ENCODE measurements around the gene ZBTB21.
A peak's percentile ranks its signal among the peaks of the same experiment; 100 is the strongest.

Gene ZBTB21
- long read RNA-seq, donor 1, full-length matches to known transcripts: 2 of 2 reads
- long read RNA-seq, donor 1, partial matches to known transcripts: 0 of 2 reads
- long read RNA-seq, donor 1, other reads (novel, unspliced or antisense): 0 of 2 reads
- long read RNA-seq, donor 2, full-length matches to known transcripts: 3 of 3 reads
- long read RNA-seq, donor 2, partial matches to known transcripts: 0 of 3 reads
- long read RNA-seq, donor 2, other reads (novel, unspliced or antisense): 0 of 3 reads
- long read RNA-seq, donor 3, full-length matches to known transcripts: 4 of 4 reads
- long read RNA-seq, donor 3, partial matches to known transcripts: 0 of 4 reads
- long read RNA-seq, donor 3, other reads (novel, unspliced or antisense): 0 of 4 reads
- long read RNA-seq, donor 4, full-length matches to known transcripts: 3 of 3 reads
- long read RNA-seq, donor 4, partial matches to known transcripts: 0 of 3 reads
- long read RNA-seq, donor 4, other reads (novel, unspliced or antisense): 0 of 3 reads
- long read RNA-seq, donor 5: 0 reads
- long read RNA-seq, donor 6, full-length matches to known transcripts: 2 of 2 reads
- long read RNA-seq, donor 6, partial matches to known transcripts: 0 of 2 reads
- long read RNA-seq, donor 6, other reads (novel, unspliced or antisense): 0 of 2 reads
- long read RNA-seq, donor 7, full-length matches to known transcripts: 4 of 4 reads
- long read RNA-seq, donor 7, partial matches to known transcripts: 0 of 4 reads
- long read RNA-seq, donor 7, other reads (novel, unspliced or antisense): 0 of 4 reads
- long read RNA-seq, donor 8, full-length matches to known transcripts: 4 of 4 reads
- long read RNA-seq, donor 8, partial matches to known transcripts: 0 of 4 reads
- long read RNA-seq, donor 8, other reads (novel, unspliced or antisense): 0 of 4 reads

- DNase-seq: peak; percentile 99
Observed at GRCh38 chr21:42009831-42010506, at the start of gene ZBTB21. Gene ZBTB21, minus strand, starts transcription at chr21:42010360. Its CDS starts 16,265 bp downstream, at chr21:41994095.

GRCh38 chr21:42059721-42060120 lies 49.6 kb upstream of the ZBTB21 start:
- no peak for DNase-seq

GRCh38 chr21:42059141-42059540 lies 49.0 kb upstream of the ZBTB21 start:
- DNase-seq: no peak

- no peak for DNase-seq
Observed at GRCh38 chr21:42058631-42059111, 48.5 kb upstream of the ZBTB21 start.

GRCh38 chr21:42057851-42058437 lies 47.8 kb upstream of the ZBTB21 start:
- no peak for DNase-seq

- DNase-seq: no peak
Observed at GRCh38 chr21:42056996-42057689, 47.0 kb upstream of the ZBTB21 start.

GRCh38 chr21:42056468-42056867 lies 46.3 kb upstream of the ZBTB21 start:
- no peak for DNase-seq

- DNase-seq: no peak
Observed at GRCh38 chr21:42055425-42055824, 45.3 kb upstream of the ZBTB21 start.

- no peak for DNase-seq
Observed at GRCh38 chr21:42051788-42052187, 41.6 kb upstream of the ZBTB21 start.

GRCh38 chr21:42049578-42050430 lies 39.6 kb upstream of the ZBTB21 start:
- DNase-seq: no peak

- no peak for DNase-seq
Observed at GRCh38 chr21:42048870-42049577, 38.9 kb upstream of the ZBTB21 start.

GRCh38 chr21:42047821-42048613 lies 37.9 kb upstream of the ZBTB21 start:
- no peak for DNase-seq

GRCh38 chr21:42044871-42045495 lies 34.8 kb upstream of the ZBTB21 start:
- DNase-seq: no peak

GRCh38 chr21:42043961-42044360 lies 33.8 kb upstream of the ZBTB21 start:
- DNase-seq: no peak

- no peak for DNase-seq
Observed at GRCh38 chr21:42043201-42043895, 33.2 kb upstream of the ZBTB21 start.

GRCh38 chr21:42042651-42043050 lies 32.5 kb upstream of the ZBTB21 start:
- DNase-seq: no peak

GRCh38 chr21:42041711-42042110 lies 31.6 kb upstream of the ZBTB21 start:
- no peak for DNase-seq

- no peak for DNase-seq
Observed at GRCh38 chr21:42041246-42041645, 31.1 kb upstream of the ZBTB21 start.
